Measurements from ENCODE around the gene OR9Q2.
"Not testable (repeated sequence)": the region's sequence is repeated elsewhere in the genome, so short reads cannot be mapped to it uniquely, and the experiment has no call there.

The OR9Q2 gene, protein sequence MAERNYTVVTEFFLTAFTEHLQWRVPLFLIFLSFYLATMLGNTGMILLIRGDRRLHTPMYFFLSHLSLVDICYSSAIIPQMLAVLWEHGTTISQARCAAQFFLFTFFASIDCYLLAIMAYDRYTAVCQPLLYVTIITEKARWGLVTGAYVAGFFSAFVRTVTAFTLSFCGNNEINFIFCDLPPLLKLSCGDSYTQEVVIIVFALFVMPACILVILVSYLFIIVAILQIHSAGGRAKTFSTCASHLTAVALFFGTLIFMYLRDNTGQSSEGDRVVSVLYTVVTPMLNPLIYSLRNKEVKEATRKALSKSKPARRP

DNA sequence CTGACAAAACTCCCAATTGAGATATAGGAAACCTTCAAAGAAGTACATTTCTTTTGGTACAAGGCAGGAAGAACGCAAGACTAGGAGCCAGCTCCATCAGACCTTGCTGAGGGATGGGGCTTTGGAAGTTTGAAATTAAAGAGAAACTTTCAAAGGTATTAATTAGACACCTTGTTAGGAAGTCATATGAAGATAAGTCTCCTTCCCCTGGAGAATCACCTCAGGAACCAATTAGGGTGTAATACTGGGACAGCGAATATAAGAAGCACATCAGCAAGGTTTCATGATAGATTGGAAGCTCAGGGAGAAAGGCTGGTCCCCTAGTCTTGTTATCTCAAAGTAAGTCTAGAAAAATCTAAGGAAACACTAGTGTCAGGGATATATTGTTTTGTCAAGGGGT is at the start of gene OR9Q2:
Gene OR9Q2, plus strand, starts transcription at position 301 of the 400 bp plus-strand sequence. CDS start 1,421 bp downstream, outside the sequence.
- no peak for DNase-seq

DNA sequence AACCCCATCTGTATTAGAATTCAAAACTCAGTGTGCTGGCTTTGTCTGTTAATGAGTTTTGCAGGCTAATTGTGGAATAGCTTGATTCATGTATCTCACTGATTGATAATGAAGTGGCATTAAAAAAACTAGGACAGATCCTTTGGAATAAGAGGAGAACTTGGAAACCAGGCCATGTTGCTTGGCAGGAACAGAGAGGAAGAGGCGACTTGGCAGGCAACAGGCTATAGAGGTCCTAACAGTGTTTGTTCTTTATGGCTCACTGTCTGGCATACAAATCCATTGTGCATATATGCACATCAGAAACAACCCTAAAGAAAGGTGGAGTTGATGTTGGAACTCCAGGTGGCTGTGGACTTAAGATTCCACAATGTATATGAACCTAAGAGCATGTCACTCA is 46.1 kb upstream of the OR9Q2 start:
- DNase-seq = no peak

DNA sequence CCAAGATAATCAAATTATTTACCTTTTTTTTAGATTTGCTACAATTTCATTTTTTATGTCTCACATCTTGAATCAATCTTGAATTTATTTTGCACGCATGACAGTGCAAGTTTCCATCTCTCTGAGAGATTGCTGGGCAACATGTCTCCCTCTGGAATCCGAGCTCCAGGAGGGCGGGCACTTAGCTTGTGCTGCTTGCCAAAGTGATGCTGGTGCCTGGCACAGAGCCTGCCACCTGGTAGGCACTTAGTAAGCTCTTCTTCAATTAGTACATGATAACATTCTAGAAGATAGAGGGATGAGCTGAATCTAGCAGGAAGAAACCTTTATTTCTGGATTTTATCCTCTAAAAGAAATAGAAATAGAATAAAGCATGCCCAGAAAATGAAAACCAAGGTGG is 36.1 kb upstream of the OR9Q2 start:
- DNase-seq = no peak

DNA sequence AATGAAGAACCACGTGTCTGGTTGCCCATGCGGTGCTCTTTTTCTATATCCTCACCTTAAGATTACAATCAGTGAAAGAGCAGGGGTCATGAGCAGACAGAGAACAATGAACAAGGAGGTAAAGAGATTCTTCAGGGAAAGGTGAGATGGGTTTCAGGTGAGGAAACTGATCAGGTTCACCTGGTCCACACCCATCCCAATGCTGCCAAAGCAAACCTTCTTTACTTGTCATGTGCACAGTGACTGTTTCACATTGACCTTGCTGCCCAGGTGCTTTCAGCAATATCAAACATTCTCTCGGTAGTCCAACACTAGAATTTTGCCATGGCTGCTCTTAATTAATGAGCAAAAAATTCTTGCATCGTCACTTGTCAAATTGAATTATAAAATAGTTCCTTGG is 24.5 kb upstream of the OR9Q2 start:
- no peak for DNase-seq

DNA sequence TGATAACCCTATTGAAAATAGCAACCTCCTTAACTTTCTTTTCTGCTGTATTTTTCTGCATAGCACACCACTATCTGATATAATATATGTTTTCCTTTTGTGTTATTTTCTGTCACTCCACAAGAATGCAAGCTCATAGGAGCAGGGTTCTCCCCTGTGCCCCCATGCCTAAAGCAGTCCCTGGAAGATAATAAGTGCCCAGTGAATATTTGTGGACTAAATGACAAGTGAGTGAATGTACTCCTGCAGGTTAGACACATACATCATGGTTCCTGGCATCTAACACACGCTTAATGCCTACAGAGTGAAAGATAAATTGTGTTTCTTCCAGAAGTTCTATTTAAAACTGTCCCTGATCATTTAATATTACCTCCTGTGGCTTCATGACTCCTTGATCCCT is 23.9 kb upstream of the OR9Q2 start:
- DNase-seq = no peak

DNA sequence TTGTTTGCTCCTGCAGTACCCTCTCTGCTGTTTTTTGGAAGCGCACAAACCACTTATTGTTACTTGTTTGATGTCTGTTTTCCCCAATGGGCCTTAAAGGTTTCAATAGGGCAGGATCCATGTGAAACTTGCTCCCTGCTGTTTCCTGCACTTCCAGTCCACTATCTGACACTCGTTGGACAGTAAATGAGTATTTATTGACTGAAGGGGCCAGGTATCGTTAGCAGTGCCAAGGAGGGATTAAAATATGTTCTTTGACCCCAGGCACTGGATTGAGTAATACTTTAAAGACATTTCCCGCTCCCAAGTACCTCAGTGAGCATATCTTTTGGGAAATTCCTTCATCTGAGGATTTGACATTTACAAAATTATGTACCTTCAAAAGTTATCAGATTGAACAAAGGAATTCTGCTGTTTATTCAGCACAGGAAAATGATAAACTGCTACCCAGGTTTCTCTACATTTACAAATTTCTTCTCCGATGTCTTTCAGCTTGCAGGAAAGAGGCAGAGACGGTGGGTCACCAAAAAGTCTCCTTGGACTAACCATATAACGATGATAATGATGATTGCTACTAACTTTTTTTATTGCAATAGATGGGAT is 23.3 kb upstream of the OR9Q2 start:
- DNase-seq = no peak

DNA sequence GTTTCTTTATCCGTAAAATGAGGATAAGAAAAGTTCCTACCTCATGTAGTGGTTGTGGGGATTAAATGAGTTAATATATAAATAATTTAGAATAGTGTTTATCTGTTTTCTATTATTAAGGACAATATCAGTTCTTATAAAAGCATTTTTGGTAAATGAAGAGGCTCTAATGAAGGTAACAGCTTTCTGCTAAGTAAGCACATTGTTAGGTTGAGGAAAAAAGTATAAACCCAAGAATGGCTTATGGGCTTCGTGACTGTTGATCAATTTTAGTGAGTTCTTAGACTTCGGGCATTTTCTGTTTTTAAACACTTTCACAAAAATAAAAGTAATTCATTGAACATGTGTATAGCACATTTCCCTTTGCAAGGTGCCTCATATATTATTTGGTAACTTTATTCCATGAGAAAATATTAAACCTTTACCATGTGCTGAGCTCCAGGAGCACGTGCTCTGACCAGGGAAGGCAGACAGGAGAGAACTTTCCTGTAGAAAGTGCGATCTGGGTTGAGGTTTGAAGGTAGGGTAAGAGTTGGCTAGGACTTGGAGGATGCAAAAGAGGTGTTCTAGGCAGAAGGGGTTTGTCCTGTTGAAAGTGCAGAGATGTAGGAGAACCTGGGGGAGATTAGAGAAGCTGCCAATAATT is 11.3 kb upstream of the OR9Q2 start:
- no peak for DNase-seq

DNA sequence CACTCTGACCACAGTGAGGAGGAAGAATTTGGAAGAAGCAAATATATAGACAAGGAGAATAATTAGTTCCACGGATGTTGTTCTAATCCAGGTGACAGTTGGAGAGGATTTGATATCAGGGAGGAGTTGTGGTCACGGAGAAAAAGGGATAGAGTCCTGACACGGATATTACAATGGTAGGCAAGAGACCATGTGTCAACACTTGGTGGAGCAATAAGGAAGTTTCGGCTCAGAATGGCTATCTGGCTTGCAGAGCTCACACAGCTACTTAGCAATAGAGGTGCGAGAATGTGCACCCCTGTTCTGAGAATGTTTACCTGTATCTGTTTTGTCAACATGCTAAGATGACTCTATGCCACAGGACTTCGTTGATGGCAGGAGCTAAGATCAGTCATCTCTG is 10.4 kb upstream of the OR9Q2 start:
- DNase-seq = no peak

DNA sequence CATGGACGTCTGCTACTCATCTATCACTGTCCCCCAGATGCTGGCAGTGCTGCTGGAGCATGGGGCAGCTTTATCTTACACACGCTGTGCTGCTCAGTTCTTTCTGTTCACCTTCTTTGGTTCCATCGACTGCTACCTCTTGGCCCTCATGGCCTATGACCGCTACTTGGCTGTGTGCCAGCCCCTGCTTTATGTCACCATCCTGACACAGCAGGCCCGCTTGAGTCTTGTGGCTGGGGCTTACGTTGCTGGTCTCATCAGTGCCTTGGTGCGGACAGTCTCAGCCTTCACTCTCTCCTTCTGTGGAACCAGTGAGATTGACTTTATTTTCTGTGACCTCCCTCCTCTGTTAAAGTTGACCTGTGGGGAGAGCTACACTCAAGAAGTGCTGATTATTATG is 9.2 kb upstream of the OR9Q2 start:
- DNase-seq = no peak

DNA sequence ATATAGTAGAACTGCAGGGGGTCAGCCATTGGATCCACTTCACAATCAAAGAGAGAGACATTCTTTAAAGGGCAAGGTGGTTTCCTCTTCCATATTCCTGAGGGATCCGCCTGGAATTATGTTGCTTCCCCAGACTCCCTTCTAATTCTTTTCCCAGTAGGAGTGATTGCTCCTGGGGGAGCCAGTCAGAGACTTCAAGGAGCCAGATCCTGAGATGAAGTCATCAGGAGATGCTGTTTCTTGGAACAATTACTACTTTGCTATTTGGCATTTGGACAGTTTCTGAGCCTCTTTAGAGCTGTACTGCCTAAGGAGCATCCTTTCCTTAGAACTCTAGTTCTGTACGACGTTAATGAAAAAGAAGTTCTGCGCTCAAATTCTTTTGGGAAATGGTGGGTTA is 1.9 kb upstream of the OR9Q2 start:
- no peak for DNase-seq

DNA sequence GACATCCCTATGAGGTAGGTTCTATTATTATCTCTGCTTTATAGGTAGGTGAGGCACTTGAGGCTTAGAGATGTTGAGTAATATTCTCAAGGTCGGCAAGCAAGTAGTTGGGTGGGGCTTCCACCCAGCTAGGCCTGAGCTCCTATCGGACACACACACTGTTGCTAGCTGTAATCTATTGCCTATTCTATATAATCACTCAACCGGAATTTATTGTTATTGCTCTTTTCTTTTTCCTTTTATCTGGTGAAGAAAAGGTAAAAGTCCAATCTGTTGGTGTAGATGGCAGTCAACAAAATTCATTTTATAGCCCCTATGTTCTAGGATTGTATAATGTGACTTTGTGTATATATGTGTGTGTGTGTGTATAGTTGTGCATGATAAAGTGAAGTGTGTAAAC is 3.4 kb downstream of the OR9Q2 start:
- DNase-seq = no peak

DNA sequence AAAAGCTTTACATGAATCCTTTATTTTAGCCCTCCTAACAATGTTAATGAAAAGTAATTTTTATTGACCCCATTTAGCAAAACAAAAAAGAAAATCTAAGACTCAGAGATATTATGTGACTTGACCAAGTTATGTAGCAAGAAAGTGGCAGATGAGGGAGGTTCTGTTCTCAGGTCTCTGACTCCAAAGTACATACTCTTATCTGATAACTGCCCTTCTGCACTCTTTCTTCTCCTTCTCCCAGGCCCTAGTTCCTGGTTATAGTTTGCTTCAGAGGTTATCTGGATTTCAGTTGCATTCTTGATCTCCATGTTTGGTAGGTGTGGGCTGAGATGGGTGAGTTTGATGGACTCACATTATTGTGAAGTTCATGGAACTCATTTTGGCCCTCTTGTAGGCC is 4.5 kb downstream of the OR9Q2 start:
- no peak for DNase-seq

DNA sequence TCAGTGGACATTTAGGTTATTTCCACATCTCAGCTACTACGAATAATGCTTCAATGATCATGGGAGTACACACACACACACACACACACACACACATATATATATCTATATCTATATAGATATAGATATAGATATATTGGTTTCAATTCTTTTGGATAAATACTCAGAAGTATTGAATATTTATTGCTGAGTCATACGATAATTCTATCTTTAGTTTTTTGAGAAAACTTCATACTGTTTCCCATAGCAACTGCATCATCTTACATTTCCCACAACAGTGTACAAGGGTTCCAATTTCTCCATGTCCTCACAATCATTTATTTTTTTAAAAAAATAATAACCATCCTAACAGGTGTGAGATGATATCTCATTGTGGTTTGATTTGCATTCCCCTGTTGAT is 7.1 kb downstream of the OR9Q2 start:
- DNase-seq = no peak

DNA sequence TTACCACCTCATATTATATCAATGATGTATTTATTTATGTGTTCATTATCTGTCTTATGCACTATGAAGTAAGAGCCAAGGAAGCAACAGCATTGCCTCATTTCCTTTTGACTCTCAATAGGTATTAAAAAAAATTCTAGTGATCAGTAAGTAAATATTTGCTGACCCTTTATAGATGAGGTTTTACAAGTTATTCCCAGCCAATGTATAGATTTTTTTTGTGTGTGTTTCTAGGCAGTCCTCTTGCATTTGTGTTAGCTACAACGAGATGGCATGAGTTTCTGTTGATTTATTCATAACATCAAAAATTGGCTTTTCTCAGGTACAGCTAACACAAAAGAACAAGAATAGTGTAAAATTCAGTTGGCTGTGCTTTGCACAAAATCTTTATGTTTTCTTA is 10.4 kb downstream of the OR9Q2 start:
- DNase-seq = no peak

DNA sequence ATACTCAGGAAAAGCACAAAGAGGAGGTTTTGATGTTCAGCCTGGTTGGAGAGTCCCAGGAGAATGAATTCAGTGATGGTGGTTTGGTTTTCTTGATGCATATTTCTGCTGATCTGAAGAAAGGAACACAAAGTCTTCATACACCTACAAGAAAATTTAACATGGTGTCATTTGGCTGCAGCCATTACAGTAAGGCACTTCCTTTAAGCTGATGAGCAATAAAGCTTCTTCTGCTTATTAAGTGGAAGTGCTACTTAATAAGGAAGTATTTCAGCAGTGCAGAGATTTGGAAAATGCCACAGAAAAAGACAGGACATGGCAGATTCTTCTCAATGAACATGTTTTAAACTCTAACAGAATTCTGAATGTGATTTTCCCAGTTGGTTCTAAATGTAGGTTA is 15.2 kb downstream of the OR9Q2 start, which contains the start of gene OR1S2:
Gene OR1S2, minus strand, starts transcription at position 101 of the 400 bp plus-strand sequence. Its CDS starts 0 bp downstream, at position 101.
- DNase-seq = no peak

DNA sequence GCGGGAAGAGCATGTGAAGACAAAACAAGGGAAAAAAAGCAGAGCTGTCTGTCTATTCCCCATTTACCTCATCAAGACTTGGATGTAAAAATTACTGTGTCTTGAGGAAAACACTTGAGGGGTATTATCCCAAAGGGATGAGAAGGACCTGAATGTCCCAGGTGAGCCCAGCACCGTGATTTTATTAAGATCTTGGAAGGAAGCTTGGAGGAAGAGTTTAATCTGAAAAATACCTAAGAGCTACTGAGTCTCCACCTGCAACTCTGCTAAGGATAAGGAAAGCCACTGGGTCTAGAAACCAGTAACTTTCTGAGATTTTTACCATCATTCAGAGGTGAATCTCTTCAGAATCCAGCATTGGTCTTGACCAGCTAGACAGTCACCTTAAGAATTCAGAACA is 23.6 kb downstream of the OR9Q2 start, which contains the start of gene OR1S1:
Gene OR1S1, plus strand, starts transcription at position 301 of the 400 bp plus-strand sequence.
- not testable (repeated sequence) for DNase-seq

DNA sequence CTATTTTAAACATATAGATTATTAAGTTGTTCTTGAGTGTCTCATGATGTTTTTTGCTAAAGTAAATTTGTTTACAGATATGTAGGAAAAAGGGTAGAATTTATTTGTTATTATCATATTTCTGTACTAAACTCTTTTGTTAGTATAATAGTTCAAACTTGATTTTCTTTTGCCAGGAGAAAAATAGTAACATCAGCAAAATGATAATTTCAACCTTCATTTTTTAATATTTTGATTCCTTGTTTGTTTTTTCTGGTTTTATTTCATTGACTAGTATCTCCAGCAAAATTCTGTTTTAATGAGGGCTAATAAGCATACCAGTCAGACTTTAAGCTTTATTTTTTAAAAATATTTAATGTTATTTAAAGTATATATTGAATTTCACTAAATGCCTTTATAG is 27.6 kb downstream of the OR9Q2 start:
- DNase-seq = no peak

DNA sequence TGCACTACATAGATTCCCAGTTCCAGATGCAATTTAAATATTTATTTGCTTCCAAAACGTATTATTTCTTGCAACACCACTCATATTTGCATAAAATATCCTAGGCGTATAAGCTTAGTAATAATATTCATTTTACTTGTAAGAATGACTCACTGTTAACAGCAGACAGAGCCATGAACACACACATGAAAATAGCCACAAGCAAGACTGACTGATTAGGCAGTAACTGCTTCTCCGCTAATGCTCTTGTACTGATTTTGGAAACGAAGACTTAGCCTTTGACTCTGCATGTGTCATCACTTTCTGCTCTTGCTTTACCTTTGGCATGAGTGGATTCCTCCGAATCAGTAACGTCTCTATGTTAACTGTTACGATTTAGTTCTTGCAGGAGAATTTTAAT is 33.9 kb downstream of the OR9Q2 start:
- no peak for DNase-seq

DNA sequence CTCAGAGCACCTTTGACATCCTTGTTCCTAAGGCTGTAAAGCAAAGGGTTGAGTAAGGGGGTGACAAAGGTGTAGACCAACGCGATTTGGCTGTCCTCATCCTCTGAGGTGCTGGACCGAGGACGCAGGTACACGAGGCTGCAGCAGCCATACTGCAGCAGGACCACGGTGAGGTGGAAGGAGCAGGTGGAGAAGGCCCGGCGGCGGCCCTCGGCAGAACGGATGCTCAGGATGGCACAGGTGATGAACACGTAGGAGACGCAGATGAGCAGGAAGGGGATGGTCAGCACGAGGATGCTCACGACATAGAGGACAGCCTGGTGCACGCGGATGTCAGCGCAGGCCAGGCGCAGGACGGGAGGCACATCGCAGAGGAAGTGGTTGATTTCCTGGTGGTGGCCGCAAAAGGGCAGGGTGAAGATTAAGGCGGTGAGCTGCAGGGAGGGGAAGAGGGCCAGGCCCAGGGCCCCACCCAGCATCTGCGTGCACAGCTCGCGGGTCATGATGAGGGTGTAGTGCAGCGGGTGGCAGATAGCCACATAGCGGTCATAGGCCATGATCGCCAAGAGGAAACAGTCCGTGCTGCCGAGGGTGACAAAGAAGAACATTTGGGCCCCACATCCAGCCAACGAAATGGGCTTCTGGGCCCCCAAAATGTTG is 39.2 kb downstream of the OR9Q2 start:
- DNase-seq = no peak

Data from NCI-H1436 treated with DMSO at 0.1 percent for 48 hours (cell line).